ENCODE results near the gene FLNA.
"Not testable (repeated sequence)": the region's sequence is repeated elsewhere in the genome, so short reads cannot be mapped to it uniquely, and the experiment has no call there.

FLNA gene

GRCh38 chrX:154360155-154360713, 14.2 kb downstream of the FLNA start:
- no peak for DNase-seq (ENCODE audit: low spot score)

- DNase-seq (ENCODE audit: low spot score), result no peak
Observed at GRCh38 chrX:154359362-154360154, 14.9 kb downstream of the FLNA start.

GRCh38 chrX:154358829-154359228, 15.6 kb downstream of the FLNA start:
- DNase-seq (ENCODE audit: low spot score), result no peak

- DNase-seq (ENCODE audit: low spot score), result no peak
Observed at GRCh38 chrX:154358011-154358410, 16.4 kb downstream of the FLNA start.

- DNase-seq (ENCODE audit: low spot score), result no peak
Observed at GRCh38 chrX:154357205-154357604, 17.2 kb downstream of the FLNA start.

- DNase-seq (ENCODE audit: low spot score), result no peak
Observed at GRCh38 chrX:154356596-154356995, 17.8 kb downstream of the FLNA start.

GRCh38 chrX:154355776-154356140, 18.7 kb downstream of the FLNA start:
- no peak for DNase-seq (ENCODE audit: low spot score)

- no peak for DNase-seq (ENCODE audit: low spot score)
Observed at GRCh38 chrX:154355094-154355775, 19.2 kb downstream of the FLNA start.

- DNase-seq (ENCODE audit: low spot score), result no peak
Observed at GRCh38 chrX:154354516-154354915, 19.9 kb downstream of the FLNA start.

- DNase-seq (ENCODE audit: low spot score), result no peak
Observed at GRCh38 chrX:154354013-154354412, 20.4 kb downstream of the FLNA start.

- no peak for DNase-seq (ENCODE audit: low spot score)
Observed at GRCh38 chrX:154353172-154353843, 21.1 kb downstream of the FLNA start.

GRCh38 chrX:154352466-154352865, 22.0 kb downstream of the FLNA start:
- DNase-seq (ENCODE audit: low spot score), result no peak

GRCh38 chrX:154352012-154352401, 22.4 kb downstream of the FLNA start:
- no peak for DNase-seq (ENCODE audit: low spot score)

- DNase-seq (ENCODE audit: low spot score), result no peak
Observed at GRCh38 chrX:154351183-154352011, 23.0 kb downstream of the FLNA start.

- no peak for DNase-seq (ENCODE audit: low spot score)
Observed at GRCh38 chrX:154350429-154351182, 23.8 kb downstream of the FLNA start.

GRCh38 chrX:154349979-154350378, 24.5 kb downstream of the FLNA start:
- DNase-seq (ENCODE audit: low spot score), result no peak

GRCh38 chrX:154349359-154349935, 25.0 kb downstream of the FLNA start:
- DNase-seq (ENCODE audit: low spot score), result no peak

- DNase-seq (ENCODE audit: low spot score), result no peak
Observed at GRCh38 chrX:154348646-154349358, 25.6 kb downstream of the FLNA start.

- no peak for DNase-seq (ENCODE audit: low spot score)
Observed at GRCh38 chrX:154348114-154348531, 26.3 kb downstream of the FLNA start.

- not testable (repeated sequence) for DNase-seq (ENCODE audit: low spot score)
Observed at GRCh38 chrX:154343620-154344019, 30.8 kb downstream of the FLNA start.
